Activated T-cell treated with anti-CD3 and anti-CD28 coated beads for 24 hours (primary cell): Measurements from ENCODE around the gene ALS2CL.
"Not testable (repeated sequence)": the region's sequence is repeated elsewhere in the genome, so short reads cannot be mapped to it uniquely, and the experiment has no call there.

ENCODE experiments used
- DNase-seq: peaks from one replicate; pipeline ENCODE4 v3.0.0-alpha.2; 2020; ENCODE audit warnings: low read depth

The ALS2CL gene

DNA sequence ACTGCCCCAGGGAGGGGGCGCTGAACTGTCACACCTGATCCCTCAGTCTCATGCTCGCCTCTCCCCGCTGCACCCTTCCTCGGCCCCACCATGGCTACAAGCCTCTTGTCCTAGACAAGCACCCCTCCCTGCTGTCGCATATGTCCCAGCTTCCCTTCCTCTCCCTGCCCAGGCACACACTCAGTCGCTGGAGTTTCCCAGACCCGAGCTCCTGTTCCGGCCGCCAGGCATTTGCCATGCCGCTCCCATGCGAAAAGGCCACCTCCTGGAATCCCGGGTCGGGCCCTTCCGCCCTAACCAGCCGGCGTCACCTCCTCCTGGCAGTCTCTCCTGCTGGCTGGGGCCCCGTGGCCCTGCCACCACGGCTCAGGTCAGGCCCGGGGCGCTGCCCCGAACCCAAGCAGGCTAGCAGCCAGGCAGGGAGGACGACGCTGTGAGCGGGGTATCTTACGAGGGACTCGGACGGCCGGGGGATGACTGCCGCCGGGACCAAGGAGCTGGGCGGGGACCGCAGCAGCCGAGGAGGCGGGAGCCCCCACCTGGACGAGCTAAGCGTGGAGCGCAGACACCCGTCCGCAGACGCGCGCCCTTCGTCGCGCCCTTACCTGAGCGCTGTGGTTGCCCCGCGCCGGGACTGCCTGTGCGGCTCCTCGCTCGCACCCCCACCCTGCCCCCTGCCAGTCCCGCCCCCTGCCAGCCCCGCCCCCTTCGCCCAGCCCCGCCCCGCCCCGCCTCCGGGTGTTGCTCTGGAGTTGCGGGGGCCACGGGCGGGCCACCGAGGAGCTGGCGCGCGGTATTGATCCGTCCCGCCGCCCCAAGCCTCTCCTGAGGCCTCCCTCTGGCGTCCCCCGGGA is at the start of gene ALS2CL:
TSS of gene ALS2CL (minus strand) at position 642 of the 854 bp plus-strand sequence. CDS start 4,239 bp downstream, outside the sequence.
- DNase-seq = peak; percentile 48

DNA sequence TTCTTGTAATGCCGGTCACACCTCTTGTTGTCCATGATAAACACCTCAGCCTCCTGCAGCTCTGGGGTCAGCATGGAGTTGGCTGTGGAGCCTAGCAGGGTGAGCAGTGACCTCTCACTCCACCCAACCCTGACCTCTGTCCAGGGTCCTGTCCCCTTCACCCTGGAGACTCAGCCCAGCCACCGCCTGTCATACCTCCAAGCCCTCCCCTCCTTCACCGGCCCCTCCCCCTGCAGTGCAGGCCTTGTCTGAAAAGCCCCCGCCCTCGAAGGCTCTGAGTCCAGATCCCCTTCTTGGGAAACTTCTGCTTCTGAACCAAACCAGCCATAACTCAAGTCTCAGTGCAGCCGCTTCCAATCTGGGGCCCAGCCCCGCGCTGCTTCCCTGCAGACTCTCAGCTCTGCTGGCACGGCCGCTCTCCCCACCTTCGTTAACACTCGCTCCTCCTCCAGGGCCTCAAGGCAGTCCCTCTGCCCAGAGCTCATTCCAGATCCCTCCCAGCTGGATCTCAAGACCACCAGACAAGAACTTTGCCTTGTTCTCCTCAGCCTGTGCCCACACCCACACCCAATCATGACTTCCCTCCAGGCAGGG is 49.6 kb upstream of the ALS2CL start:
- DNase-seq = no peak

GRCh38 chr3:46739565-46739964 is 46.1 kb upstream of the ALS2CL start:
- DNase-seq = not testable (repeated sequence)

DNA sequence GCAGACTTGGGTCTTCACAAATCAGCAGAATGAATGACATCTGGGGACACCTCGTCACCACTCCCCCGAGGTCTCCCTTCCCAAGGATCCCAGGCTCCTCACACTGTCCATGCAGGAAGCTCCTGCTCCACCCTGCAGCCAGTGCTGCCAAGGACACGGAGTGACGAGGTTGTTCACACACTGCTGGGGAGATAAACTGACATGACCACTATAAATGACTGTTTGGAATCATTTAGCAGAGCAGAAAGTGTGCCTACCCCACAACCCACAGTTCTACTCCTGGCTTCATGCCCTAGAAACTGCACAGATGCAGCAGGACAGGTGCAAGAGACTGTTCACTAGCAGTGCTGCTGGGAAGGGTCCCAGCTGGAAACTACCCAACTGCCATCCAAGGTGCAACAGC is 43.9 kb upstream of the ALS2CL start:
- DNase-seq = no peak

- no peak for DNase-seq
Observed at GRCh38 chr3:46736006-46736872, 42.8 kb upstream of the ALS2CL start.

GRCh38 chr3:46734773-46735172 is 41.3 kb upstream of the ALS2CL start:
- DNase-seq = no peak

DNA sequence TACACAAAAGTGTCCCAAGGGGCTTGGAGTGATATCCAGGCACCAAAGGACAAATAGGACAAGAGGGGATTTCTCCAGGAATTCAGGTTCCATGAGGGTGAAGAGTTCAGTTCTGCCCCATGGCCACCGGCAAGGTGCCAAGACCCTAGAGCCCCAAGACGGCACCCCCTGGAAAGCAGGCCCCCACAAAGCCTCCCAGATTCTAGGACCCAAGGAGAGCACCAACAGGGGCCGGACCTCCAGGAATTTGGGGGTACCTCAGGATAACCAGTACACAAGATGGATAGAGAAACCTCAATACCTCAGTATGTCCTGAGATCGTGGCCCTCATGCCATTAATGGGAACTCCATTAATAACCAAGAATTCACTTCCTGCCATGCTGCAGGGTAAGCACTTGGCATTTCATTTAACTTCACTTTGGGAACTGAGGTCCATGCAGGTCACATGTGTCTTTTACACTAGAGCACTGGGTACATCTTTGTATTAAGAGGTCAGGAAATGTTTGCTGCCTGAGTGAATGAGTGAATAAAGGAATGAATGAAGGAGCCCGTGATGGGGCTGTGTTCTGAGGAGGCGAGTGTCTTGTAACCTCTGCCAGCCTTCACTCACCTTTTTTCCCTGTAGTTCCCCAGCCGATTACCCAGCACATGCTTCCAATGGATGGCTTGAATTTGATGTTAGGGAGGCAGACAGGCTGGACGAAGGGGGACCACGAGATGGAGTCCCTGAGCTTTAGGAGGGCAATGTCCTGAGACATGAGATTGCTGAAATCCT is 39.7 kb upstream of the ALS2CL start:
- DNase-seq = no peak

DNA sequence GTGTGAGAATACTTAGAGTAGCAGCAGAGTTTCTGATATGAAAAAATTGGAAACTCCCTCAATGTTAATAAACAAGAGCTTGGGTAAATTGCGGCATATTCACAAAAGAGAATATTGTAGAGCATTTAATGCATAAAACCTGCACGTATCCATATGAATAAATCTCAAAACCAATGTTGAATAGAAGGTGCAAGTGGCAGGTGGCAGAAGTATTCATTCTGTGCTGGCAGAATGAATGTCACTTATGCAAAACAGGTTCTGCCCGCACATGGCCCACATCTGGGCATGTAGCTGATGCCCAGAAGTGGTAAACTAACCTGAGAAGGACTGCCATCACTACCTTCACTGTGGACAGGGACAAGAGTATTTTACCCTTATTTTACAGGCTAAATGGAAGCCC is 38.3 kb upstream of the ALS2CL start:
- no peak for DNase-seq

DNA sequence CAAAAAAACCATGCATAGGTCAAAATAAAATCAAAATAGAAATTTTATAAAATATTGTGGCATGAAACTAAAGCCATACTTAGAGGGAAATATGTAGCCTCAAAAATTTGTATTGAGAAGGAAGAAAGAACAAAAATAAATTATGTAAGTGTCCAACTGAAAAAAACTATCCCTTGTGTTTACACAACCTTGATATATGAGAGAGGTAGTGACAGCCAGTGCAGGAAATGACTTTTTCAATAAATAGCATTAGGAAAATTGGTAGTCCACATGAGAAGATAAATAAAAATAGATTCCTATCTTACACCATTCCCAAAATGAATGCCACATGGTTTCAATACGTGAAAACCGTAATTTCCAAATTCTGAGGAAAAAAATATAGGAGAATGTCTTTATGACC is 37.3 kb upstream of the ALS2CL start:
- DNase-seq = no peak

GRCh38 chr3:46729038-46729437 is 35.6 kb upstream of the ALS2CL start:
- DNase-seq = no peak

- no peak for DNase-seq
Observed at GRCh38 chr3:46725621-46726314, 32.3 kb upstream of the ALS2CL start.

DNA sequence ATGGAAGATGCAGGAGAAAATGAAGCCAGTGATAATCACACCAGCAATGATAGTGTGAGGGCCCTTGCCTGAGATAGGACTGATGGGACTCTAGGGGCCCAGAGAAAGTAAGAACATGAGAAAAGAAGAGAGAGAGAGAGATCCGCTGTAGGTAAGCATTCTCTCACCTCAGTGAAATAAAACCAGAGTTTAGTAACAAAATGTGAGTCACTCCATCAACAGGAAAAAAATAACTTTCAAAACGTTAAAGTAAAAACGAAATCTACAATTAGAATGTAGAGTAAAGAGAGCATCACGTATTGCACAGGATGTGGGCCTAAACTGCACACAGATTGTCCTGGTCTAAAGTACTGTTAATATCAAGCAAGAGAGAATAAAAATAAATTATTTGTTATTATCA is 30.9 kb upstream of the ALS2CL start:
- no peak for DNase-seq

- no peak for DNase-seq
Observed at GRCh38 chr3:46722443-46722842, 29.0 kb upstream of the ALS2CL start.

- DNase-seq = no peak
Observed at GRCh38 chr3:46721009-46721408, 27.5 kb upstream of the ALS2CL start.

DNA sequence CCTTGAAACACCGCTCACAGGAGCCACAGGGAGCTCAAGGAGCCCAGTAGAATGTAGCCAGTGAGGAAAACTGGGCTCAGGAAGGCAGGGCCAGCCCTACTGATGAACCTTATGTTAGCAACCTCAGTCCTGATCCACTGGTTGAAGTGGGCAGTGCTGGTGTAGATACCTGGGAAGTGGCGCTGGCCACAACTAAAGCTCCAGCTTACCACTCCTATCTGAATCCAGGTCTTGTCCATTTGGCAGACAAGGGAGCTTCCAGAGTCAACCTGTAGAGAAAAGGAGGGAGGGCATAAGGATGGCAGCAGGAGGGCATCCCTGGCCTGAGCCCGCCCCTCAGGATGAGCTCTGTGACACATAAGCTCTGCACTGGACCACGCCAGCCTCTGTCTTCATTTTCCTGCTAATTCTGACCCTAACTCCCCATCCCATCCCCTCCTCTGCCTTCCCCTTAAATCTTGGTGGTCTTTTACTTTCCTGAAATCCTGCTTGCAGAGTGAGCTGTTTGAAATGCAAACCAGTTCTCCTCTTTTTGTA is 26.3 kb upstream of the ALS2CL start:
- DNase-seq = no peak

GRCh38 chr3:46719044-46719565 is 25.6 kb upstream of the ALS2CL start:
- DNase-seq = no peak

DNA sequence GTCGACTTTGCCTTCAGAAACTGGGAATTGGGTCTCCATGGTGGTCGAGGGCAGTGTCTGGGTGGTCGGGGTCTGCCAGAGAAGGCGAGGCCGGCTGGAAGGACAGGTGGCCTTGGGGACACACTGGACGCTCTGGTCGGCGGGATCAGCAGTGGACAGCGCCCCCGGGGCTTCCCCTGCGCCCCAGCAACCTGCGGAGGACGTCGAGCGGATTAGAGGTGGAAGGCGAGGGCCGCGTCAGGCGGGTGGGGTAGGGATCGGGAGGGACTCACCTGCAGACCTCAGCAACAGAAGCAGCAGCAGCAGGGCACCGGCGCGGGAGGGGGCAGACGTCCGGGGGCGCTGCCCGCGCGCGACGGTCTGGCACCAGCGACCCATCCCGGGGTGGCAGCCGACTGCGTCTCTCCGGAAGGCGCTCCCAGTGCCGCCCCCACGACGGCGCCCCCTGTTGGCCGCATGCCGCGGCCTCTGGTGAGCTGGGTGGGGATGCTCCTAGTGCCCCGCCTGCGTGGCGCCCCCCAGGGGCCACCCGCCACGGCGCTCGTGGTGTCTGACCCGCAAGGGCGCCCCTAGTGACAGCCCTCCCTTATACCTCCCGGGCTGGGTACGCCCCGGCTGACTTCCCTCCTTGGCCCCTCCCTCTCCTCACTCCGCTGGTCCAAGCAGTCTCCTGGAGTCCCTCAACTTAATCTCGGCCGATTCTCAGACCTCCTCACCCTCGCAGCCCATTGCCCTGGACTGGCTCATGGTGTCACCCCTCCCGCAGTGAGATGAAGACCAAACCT is 24.2 kb upstream of the ALS2CL start, which contains the start of gene PRSS50:
TSS of gene PRSS50 (minus strand) at position 423 of the 785 bp plus-strand sequence. CDS start at position 378, 45 bp downstream.
- no peak for DNase-seq

DNA sequence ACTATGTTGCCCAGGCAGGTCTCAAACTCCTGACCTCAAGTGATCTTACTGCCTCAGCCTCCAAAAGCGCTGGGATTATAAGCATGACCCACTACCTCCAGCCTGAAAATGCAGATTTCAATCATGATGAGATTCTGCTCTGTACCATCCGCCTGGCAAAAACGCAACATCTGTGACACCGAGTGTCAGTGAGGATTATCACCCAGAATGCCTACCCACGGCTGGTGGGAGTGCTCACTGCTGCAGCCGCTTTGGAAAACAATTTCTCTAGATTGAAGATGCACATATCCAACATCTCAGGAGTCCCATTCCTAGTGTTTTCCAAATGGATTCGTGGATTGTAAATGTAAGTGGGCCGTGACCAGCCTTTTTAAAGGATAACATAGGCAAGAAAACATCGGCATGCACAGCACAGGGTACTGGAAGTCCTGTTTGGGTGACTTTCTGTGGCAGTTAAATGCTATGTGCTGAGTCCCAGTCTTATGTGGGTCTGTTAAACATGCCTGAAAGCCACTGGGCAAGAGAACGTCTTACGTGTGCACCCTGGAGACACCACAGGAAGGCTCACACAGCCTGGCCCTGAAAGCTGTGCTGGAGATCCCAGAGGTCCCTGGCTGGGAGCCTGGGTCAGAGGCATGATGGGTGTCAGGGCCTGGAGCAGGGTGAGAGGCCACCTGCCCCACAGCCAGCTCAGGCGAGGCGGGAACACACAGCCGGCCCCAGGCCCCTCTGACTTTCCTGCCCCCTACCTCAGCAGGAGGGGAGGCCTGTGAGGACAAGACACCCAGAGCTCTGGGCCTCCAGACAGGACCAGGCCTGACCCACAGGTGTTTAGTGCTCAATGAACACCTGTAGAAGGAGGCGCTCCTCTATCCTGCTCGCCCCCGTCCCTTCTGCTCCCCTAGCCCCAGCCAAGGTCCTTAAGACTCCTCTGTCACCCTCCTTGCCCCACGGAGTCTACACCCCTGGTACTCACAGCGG is 23.3 kb upstream of the ALS2CL start:
- no peak for DNase-seq
